Activated CD8-positive, alpha-beta memory T cell treated with anti-CD3 and anti-CD28 coated beads, Interleukin-2, amount 10 ng/mL, durations not matched to agents 7 days and 5 days (primary cell): ENCODE results near the gene OR9Q1. TPM values are rescaled to one million over a fixed set of nuclear protein-coding genes. Genes with fewer than 3 reads are reported as not detected.
"Not testable (repeated sequence)": the region's sequence is repeated elsewhere in the genome, so short reads cannot be mapped to it uniquely, and the experiment has no call there.

ENCODE experiments used
- ATAC-seq: fragments of 150-1000 bp; cut with Tn5 transposase; one replicate; pipeline ENCODE4 v1.10.0; 2021; ENCODE audit warnings: moderate library complexity
- CTCF ChIA-PET: fragments of 350-600 bp; sonication (Branson Sonifier 250); formaldehyde crosslinking; loops from one replicate; lab custom pipeline; 2021; ENCODE audit warnings: antibody characterized with exemption; lab: Charles Lee
- DNase-seq: peaks from one replicate; pipeline ENCODE4 v3.0.0-alpha.2; 2020
- H3K27ac Mint-ChIP-seq: one replicate; pipeline ENCODE4 v1.8.0; 2021; ENCODE audit warnings: mild to moderate bottlenecking, mixed read lengths
- H3K27me3 Mint-ChIP-seq: one replicate; pipeline ENCODE4 v1.8.0; 2021; ENCODE audit warnings: mixed read lengths
- H3K36me3 Mint-ChIP-seq: one replicate; pipeline ENCODE4 v1.8.0; 2021; ENCODE audit warnings: mild to moderate bottlenecking, mixed read lengths
- H3K4me1 Mint-ChIP-seq: one replicate; pipeline ENCODE4 v1.8.0; 2021; ENCODE audit warnings: mixed read lengths
- H3K4me3 Mint-ChIP-seq: one replicate; pipeline ENCODE4 v1.8.0; 2021; ENCODE audit warnings: mild to moderate bottlenecking, moderate library complexity, mixed read lengths
- H3K9me3 Mint-ChIP-seq: one replicate; pipeline ENCODE4 v1.8.0; 2022; ENCODE audit warnings: low read depth, mixed read lengths
- total RNA-seq, 2 experiments: library from RNA; stranded (reverse); gene quantifications; one replicate each; pipeline ENCODE4 v1.2.3, GENCODE V29; 2021

Gene OR9Q1
- total RNA-seq = not detected

DNA sequence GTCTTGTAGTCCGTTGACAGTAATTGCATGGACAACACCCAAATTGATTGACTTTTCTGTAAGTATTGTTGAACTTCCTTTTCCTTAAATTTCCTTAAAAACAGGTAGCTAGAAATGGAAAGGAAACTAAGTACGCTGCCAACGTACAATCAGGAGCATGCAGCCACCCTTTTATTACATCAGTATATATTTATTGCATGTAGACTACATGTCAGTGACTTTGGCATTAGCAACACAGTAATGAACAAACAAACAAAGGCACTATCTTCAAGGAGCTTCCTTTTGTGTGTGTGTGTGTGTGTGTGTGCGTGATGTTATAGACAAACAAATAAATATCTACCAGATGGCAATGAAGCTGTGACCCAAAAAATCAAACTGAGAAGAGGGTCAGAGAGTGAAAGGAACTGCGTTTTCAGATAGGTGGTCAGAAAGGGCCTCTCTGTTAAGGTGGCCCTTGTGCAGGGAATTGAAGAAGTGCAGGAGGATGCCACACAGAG lies at the start of gene OR9Q1:
TSS of gene OR9Q1 (plus strand) at position 447 of the 497 bp plus-strand sequence. CDS start 155,564 bp downstream, outside the sequence.
- CTCF ChIA-PET = no interaction called here
- no peaks in the 10 kb centered on the region for H3K4me1 Mint-ChIP-seq
- no peak for ATAC-seq
- H3K27me3 Mint-ChIP-seq = no peaks in the 10 kb centered on the region
- no peak within 1 kb of the TSS for H3K27ac Mint-ChIP-seq
- no peaks in the 10 kb centered on the region for H3K36me3 Mint-ChIP-seq
- no peak for DNase-seq
- H3K9me3 Mint-ChIP-seq = no peaks in the 10 kb centered on the region
- H3K4me3 Mint-ChIP-seq = no peak within 1 kb of the TSS

GRCh38 chr11:57974132-57974531 lies 49.5 kb upstream of the OR9Q1 start:
- ATAC-seq = no peak
- no peaks in the 10 kb centered on the region for H3K36me3 Mint-ChIP-seq

DNA sequence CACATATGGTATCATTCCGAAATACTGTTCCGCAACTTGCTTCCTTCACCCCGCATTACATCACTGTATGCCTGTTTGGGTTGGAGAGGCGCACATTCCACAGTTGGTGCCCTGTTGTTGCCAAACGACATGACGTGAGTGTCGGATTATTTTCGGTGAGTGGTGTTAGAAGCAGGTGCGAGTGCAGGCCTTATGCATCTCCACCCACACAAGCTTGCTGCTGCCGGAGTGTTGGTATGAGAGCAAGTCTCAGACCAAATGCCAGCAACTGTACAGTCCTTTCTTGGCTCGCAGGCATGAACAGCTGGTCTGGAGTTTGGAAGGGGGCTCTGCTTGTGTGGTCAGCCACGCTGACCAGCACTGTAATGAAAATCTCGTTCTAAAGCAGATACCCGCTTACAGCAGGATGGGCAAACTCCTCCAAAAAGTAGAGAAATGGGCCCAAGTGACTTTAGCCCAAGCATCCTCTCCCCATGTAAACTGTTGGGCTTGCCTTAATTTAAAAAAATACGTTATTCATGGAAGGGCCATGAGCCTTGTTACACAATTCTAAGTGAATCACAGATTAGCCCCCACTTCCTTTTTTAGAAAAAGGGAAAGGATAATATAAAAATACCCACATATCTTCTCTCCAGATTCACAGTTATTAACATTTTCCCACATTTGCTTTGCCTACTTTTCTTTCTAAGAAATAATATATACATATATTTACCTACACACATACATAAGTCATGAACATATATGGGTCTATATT lies 48.7 kb upstream of the OR9Q1 start:
- Mint-ChIP-seq H3K9me3 (no peaks in the 10 kb centered on the region), H3K27me3 (peaks cover 8% of the 10 kb centered on the region), H3K27ac (no peak overlapping the region), H3K4me1 (no peaks in the 10 kb centered on the region), H3K36me3 (no peaks in the 10 kb centered on the region), H3K4me3 (no peak overlapping the region)
- ATAC-seq (no peak), DNase-seq (no peak)
- CTCF ChIA-PET = no interaction called here

More at GRCh38 chr11:57974132-57974531, 49.5 kb upstream of the OR9Q1 start:
- Mint-ChIP-seq H3K27ac (no peak overlapping the region), H3K27me3 (peaks cover 8% of the 10 kb centered on the region), H3K9me3 (no peaks in the 10 kb centered on the region), H3K4me3 (no peak overlapping the region), H3K4me1 (no peaks in the 10 kb centered on the region)
- DNase-seq = no peak
- CTCF ChIA-PET = no interaction called here

GRCh38 chr11:57977709-57978108 lies 46.0 kb upstream of the OR9Q1 start:
- Mint-ChIP-seq H3K27me3 (peaks cover 6% of the 10 kb centered on the region), H3K36me3 (no peaks in the 10 kb centered on the region), H3K9me3 (no peaks in the 10 kb centered on the region), H3K4me3 (no peak overlapping the region), H3K4me1 (no peaks in the 10 kb centered on the region), H3K27ac (no peak overlapping the region)
- ATAC-seq (no peak), DNase-seq (no peak)
- CTCF ChIA-PET = no interaction called here

DNA sequence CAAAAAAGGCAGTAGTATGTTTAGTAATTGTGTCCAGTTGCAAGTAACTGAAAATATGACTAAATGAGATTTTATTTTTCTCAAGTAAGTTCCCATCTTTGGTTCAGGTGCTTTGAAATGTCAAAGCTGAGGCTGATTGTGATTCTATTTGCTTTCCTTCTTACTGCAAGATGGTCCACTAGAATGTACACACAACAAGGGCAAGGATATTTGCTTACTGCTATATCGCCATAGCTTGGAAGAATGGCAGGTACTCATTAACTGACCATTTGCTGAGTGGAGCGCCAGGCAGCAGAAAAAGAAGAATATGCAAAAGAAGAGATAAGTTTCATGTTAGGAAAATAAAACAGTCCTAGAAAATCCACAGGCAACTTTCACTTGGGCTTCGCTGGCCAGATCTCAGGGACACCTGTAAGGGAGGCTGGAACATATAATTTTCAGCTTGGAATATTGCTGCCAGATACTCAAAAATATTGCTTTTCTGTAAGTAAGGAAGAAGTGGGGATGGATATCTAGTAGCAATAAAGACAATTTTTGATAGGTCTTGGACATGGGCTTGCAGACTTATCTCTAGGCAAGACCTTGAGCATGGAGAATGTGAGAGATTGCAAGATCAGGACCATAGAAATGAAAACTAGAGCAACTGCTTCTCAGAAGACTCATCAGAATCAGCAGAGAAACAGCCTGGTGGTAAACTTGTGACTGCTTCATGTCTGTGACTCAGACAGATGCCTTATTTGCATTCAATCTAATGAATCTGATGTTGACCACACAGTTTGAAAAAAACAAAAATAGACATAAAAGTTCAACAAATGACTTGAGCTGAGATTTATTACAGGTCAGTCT lies 44.8 kb upstream of the OR9Q1 start:
- no peak overlapping the region for H3K27ac Mint-ChIP-seq
- ATAC-seq = no peak

GRCh38 chr11:57979532-57980079 lies 44.1 kb upstream of the OR9Q1 start:
- no peaks in the 10 kb centered on the region for H3K4me1 Mint-ChIP-seq
- CTCF ChIA-PET = no interaction called here
- no peaks in the 10 kb centered on the region for H3K36me3 Mint-ChIP-seq
- H3K27ac Mint-ChIP-seq = no peak overlapping the region
- no peak overlapping the region for H3K4me3 Mint-ChIP-seq
- DNase-seq (no peak), ATAC-seq (no peak)
- H3K27me3 Mint-ChIP-seq = peaks cover 6% of the 10 kb centered on the region
- H3K9me3 Mint-ChIP-seq = no peaks in the 10 kb centered on the region

More for the DNA sequence above, 44.8 kb upstream of the OR9Q1 start:
- CTCF ChIA-PET = interaction anchor here (0.6 kb wide), 1 partner anchor 810 kb away, joined by 3 read pairs; no protein-coding TSS in a partner anchor
- Mint-ChIP-seq H3K4me1 (no peaks in the 10 kb centered on the region), H3K36me3 (no peaks in the 10 kb centered on the region), H3K27me3 (peaks cover 5% of the 10 kb centered on the region), H3K4me3 (no peak overlapping the region), H3K9me3 (no peaks in the 10 kb centered on the region)
- no peak for DNase-seq

DNA sequence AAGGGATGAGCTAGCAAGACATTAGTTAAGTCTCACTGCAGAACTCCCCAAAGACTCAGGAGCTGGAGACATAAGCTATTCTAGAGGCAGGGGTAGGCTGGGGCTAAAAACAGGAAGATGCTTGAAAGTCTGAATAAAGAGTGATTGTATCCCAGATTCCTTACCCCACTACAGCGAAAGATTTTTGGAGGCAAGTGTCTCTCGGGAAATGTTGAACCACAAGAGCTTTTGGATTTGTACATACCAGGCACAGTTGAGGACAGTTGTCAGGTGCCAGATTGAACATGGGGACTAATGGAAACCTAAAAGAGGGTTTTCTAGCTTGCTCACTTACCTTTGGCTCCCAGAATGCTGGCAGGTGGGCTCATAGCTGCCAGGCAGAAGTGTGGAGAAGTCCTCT lies 43.5 kb upstream of the OR9Q1 start:
- no peak for DNase-seq
- CTCF ChIA-PET = no interaction called here
- no peak overlapping the region for H3K27ac Mint-ChIP-seq
- H3K4me3 Mint-ChIP-seq = no peak overlapping the region
- no peak for ATAC-seq
- H3K4me1 Mint-ChIP-seq = no peaks in the 10 kb centered on the region
- H3K27me3 Mint-ChIP-seq = peaks cover 6% of the 10 kb centered on the region
- no peaks in the 10 kb centered on the region for H3K9me3 Mint-ChIP-seq
- no peaks in the 10 kb centered on the region for H3K36me3 Mint-ChIP-seq

DNA sequence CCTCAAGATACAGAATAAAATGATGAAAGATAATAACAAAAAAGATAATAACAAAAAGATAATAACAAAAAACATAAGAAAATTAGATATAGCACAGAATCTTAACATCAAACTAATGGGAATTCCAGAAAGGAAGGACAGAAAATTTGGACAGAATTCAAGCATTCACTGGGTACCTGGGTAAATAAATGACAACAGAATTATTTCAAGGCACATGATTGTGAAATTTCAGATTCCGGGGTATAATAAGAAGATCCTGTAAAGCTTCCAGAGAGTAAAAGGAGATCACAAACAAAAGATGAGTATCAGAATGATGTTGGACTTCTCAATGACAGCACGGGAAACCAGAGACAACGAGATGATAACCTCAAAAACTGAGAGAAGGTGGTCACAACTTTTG lies 42.1 kb upstream of the OR9Q1 start:
- Mint-ChIP-seq H3K9me3 (no peaks in the 10 kb centered on the region), H3K36me3 (no peaks in the 10 kb centered on the region), H3K4me3 (no peak overlapping the region), H3K4me1 (no peaks in the 10 kb centered on the region), H3K27me3 (peaks cover 6% of the 10 kb centered on the region), H3K27ac (no peak overlapping the region)
- DNase-seq (no peak), ATAC-seq (no peak)
- CTCF ChIA-PET = no interaction called here

GRCh38 chr11:57982776-57983175 lies 40.9 kb upstream of the OR9Q1 start:
- Mint-ChIP-seq H3K36me3 (no peaks in the 10 kb centered on the region), H3K4me1 (no peaks in the 10 kb centered on the region), H3K4me3 (no peak overlapping the region), H3K27ac (no peak overlapping the region), H3K9me3 (no peaks in the 10 kb centered on the region), H3K27me3 (peaks cover 6% of the 10 kb centered on the region)
- CTCF ChIA-PET = no interaction called here
- no peak for DNase-seq
- no peak for ATAC-seq

DNA sequence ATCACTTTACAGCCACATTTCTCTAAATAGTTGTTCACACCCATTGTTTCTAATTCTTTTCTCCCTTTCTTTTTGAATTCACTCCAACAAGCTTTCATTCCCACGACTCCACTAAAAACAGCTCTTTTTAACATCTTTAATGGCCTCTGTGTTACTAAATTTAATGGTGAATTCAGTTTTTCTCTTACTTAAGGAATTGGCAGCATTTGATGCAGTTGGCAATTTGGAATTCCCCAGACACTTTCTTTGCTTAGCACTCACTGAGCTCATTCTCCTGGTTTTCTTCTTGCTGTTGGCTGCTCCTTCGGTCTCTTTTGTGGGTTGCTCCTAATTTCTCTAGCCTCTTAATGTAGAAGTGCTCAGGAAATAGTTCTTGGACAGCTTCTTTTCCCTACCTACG lies 40.5 kb upstream of the OR9Q1 start:
- no peaks in the 10 kb centered on the region for H3K4me1 Mint-ChIP-seq
- H3K9me3 Mint-ChIP-seq = no peaks in the 10 kb centered on the region
- no peak overlapping the region for H3K4me3 Mint-ChIP-seq
- ATAC-seq (no peak), DNase-seq (no peak)
- H3K36me3 Mint-ChIP-seq = no peaks in the 10 kb centered on the region
- CTCF ChIA-PET = interaction anchor here (0.6 kb wide), 1 partner anchor 733 kb away, joined by 3 read pairs; no protein-coding TSS in a partner anchor
- H3K27me3 Mint-ChIP-seq = peaks cover 6% of the 10 kb centered on the region
- no peak overlapping the region for H3K27ac Mint-ChIP-seq

GRCh38 chr11:57999523-57999922 lies 24.2 kb upstream of the OR9Q1 start:
- H3K27ac Mint-ChIP-seq, CTCF ChIA-PET, H3K4me3 Mint-ChIP-seq, DNase-seq, ATAC-seq, H3K36me3 Mint-ChIP-seq, H3K27me3 Mint-ChIP-seq, H3K4me1 Mint-ChIP-seq, H3K9me3 Mint-ChIP-seq: not testable (repeated sequence)

DNA sequence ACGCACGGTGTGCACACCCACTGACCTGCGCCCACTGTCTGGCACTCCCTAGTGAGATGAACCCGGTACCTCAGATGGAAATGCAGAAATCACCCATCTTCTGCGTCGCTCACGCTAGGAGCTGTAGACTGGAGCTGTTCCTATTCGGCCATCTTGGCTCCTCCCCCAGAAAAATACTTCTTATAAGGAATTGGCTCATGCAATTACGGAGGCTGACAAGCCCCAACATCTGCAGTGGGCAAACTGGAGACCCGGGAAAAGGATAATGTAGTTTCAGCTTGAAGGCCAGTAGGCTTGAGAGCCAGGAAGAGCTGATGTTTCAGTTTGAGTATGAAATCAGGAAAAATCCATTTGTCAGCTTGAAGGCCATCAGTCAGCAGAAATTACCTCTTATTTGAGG lies 23.7 kb upstream of the OR9Q1 start:
- H3K4me1 Mint-ChIP-seq, CTCF ChIA-PET, H3K27ac Mint-ChIP-seq, H3K36me3 Mint-ChIP-seq, ATAC-seq, DNase-seq, H3K9me3 Mint-ChIP-seq, H3K4me3 Mint-ChIP-seq, H3K27me3 Mint-ChIP-seq: not testable (repeated sequence)

GRCh38 chr11:58000699-58001098 lies 23.0 kb upstream of the OR9Q1 start:
- Mint-ChIP-seq H3K27ac (no peak overlapping the region), H3K36me3 (no peaks in the 10 kb centered on the region), H3K4me3 (no peak overlapping the region), H3K9me3 (no peaks in the 10 kb centered on the region), H3K27me3 (no peaks in the 10 kb centered on the region), H3K4me1 (no peaks in the 10 kb centered on the region)
- CTCF ChIA-PET = no interaction called here
- DNase-seq = no peak
- no peak for ATAC-seq
